Measurements from ENCODE around the gene TMEM25.
"Not testable (repeated sequence)": the region's sequence is repeated elsewhere in the genome, so short reads cannot be mapped to it uniquely, and the experiment has no call there.

TMEM25 gene

GRCh38 chr11:118532852-118533768 is 2.1 kb downstream of the TMEM25 start:
- DNase-seq (ENCODE audit: low read depth), result no peak

- no peak for DNase-seq (ENCODE audit: low read depth)
Observed at GRCh38 chr11:118533769-118534729, 3.1 kb downstream of the TMEM25 start.

DNA sequence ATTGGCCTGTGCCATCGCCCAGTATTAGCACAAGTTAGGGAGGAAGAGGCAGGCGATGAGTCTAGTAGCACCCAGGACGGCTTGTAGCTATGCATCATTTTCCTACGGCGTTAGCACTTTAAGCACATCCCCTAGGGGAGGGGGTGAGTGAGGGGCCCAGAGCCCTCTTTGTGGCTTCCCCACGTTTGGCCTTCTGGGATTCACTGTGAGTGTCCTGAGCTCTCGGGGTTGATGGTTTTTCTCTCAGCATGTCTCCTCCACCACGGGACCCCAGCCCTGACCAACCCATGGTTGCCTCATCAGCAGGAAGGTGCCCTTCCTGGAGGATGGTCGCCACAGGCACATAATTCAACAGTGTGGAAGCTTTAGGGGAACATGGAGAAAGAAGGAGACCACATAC is 4.3 kb downstream of the TMEM25 start:
- DNase-seq (ENCODE audit: low read depth), result no peak

GRCh38 chr11:118536726-118537125 is 5.7 kb downstream of the TMEM25 start:
- no peak for DNase-seq (ENCODE audit: low read depth)

DNA sequence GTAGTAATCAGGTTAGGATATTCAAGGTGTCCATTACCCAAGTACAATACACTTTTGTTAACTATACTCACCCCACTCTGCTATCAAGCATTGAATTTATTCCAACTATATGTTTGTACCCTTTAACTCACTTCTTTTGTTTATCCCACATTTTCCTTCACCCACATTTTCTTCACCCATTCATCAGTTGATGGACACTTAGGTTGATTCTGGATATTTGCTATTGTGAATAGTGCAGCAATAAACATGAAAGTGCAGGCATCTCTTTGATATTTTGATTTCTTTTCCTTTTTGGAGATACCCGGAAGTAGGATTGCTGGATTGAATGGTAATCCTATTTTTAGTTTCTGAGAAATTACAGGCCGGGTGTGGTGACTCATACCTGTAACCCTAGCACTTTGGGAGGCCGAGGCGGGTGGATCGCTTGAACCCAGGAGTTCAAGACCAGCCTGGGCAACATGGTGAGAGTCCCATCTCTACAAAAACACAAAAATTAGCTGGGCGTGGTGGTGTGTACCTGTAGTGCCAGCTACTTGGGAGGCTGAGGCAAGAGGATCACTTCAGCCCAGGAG is 6.5 kb downstream of the TMEM25 start:
- no peak for DNase-seq (ENCODE audit: low read depth)

DNA sequence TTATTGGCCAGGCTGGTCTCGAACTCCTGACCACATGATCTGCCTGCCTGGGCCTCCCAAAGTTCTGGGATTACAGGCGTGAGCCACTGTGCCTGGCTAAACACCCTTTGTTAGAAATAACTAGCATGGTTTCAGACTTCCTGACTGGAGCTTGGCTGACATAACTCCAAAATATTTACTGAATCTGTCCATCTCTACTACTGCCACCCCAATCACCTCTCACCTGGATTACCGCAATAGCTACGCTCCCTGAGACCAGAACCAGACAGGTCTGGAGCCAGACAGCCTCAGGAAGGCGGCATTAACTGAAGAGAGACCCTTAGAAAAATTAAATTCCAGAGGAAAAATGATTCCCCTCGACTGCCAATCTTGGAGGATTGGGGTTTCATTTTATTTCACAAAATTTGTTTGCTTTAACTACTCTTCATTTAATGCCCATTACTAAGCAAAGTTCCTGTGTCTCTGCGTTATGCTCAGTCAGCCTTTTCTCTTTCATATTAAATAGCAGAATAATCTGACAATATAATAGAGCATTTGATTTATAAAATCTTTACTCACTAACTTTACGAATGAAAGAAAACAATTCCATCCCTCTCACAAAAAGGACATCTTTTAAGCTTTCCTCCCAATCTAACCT is 13.1 kb downstream of the TMEM25 start:
- no peak for DNase-seq (ENCODE audit: low read depth)

DNA sequence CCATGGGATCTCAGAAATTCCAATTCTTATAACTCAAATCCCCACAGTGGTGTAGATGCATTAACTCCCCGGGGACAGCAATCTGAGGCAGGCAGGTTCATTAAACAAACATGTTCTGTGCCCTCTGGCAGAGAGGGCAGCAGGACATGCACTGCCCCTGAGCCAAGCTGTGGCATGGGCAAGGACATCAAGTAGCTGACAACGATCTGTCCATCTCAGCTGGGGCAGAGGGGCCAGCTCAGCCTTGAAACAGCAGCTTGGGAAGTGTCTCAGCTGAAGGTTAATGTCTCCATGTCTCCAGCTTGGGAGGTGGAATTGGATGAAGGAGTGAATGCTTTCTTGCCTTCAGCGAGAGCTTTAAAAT is 13.6 kb downstream of the TMEM25 start:
- DNase-seq (ENCODE audit: low read depth), result no peak

DNA sequence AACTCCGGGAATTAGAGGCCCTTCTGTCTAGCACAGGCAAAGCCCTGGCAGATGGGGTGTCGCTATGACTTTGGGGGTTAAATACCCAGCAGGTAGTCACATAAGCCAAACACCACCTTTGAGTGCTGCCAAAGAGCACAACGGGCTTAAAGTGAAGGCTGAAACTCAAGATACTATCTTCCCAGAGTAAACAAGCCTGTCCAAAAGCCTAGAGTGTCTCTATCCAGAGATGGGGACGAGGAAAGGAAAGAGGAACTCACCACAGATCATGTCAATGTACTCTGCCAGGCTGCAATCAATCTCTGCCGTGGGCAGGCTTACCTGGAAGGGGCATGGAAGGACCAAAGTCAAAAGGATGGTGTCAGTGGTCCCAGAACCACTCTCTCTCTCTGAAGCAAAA is 14.5 kb downstream of the TMEM25 start:
- no peak for DNase-seq (ENCODE audit: low read depth)

GRCh38 chr11:118547132-118547531 is 16.1 kb downstream of the TMEM25 start:
- DNase-seq (ENCODE audit: low read depth), result no peak

DNA sequence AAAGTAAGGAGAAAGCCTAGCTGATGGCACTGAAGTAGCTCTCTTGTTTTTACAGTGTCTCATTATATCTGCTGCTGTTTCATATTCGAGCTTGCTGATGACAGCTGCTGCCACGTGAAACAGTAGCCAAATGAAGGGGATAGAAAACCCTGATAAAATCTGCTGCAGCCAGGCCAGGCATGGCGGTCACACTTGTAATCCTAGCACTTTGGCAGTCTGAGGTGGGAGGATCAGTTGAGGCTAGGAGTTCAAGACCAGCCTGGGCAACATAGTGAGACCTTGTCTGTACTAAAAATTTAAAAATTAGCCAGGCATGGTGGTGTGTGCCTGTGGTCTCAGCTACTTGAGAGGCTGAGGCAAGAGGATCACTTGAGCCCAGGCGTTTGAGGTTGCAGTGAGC is 21.3 kb downstream of the TMEM25 start:
- no peak for DNase-seq (ENCODE audit: low read depth)

- DNase-seq (ENCODE audit: low read depth), result no peak
Observed at GRCh38 chr11:118560806-118561205, 29.8 kb downstream of the TMEM25 start.

- DNase-seq (ENCODE audit: low read depth), result no peak
Observed at GRCh38 chr11:118565051-118565450, 34.1 kb downstream of the TMEM25 start.

- DNase-seq (ENCODE audit: low read depth), result no peak
Observed at GRCh38 chr11:118569670-118570069, 38.7 kb downstream of the TMEM25 start.

DNA sequence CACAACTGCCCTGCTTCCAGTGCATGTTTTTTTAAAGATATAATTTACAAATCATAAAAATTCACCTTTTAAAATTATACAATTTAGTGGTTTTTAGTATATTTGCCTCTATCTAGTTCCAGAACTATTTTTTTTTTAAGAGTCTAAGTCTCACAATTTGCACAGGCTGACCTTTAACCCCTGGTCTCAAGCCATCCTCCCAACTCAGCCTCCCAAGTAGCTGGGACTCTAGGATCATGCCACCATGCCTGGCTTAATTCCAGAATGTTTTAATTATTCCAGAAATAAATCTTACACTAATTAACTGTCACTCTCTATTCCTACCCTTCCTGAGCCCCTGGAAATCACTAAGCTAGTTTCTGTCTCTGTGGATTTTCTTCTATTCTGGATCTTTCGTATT is 39.8 kb downstream of the TMEM25 start:
- no peak for DNase-seq (ENCODE audit: low read depth)

GRCh38 chr11:118571701-118572060 is 40.7 kb downstream of the TMEM25 start:
- peak; percentile 5 for DNase-seq (ENCODE audit: low read depth)

GRCh38 chr11:118572061-118572980 is 41.3 kb downstream of the TMEM25 start, which contains the start of gene ARCN1:
ARCN1 (plus strand) TSS chr11:118572409; CDS start chr11:118572548, 139 bp downstream.
- peak; percentile 72 for DNase-seq (ENCODE audit: low read depth)

DNA sequence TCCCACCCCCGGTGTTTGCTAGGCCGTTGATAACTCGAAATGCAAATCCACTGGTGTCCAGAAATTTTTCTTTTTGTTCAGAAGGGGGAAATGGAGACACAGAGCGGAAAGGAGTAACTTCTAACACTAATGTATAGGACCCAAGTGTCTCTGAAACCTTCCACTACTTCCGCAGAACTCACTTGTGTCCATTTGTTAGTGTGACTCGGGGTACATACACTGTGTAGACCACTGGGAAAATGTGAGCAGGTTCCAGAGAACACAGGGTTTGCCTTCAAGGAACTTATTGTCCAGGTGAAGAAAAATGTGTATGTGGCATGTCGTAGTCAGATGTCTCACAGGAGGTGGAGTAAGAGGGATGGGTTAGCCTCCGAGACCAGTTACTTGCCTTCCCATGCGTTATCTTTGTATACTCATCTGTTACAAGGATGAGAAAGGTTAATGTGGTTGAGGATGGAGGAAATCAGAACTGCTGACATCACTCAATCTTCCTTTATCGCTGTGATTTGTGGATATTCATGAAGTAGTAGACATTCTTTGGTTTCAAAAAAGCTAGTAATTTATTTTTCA is 42.1 kb downstream of the TMEM25 start:
- peak; percentile 18 for DNase-seq (ENCODE audit: low read depth)

DNA sequence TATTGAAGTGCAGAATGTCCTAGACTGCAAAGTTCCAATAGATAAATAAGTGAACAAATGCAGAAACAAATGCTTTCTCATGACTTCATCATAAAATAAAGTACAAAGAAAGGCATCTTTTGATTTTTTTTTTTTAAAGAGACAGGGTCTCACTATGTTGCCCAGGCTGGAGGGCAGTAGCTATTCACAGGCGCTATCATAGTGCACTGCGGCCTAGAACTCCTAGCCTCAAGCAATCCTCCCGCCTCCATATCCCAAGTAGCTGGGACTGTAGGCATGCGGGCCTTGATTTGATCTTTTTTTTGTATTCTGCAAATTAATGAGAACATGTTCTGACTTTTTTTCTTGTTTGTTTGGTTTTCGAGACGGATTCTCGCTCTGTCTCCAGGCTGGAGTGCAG is 43.6 kb downstream of the TMEM25 start:
- DNase-seq (ENCODE audit: low read depth), result no peak

GRCh38 chr11:118577995-118578394 is 47.0 kb downstream of the TMEM25 start:
- not testable (repeated sequence) for DNase-seq (ENCODE audit: low read depth)

- no peak for DNase-seq (ENCODE audit: low read depth)
Observed at GRCh38 chr11:118581057-118581456, 50.1 kb downstream of the TMEM25 start.

All from activated T-cell treated with anti-CD3 and anti-CD28 coated beads for 48 hours (primary cell).